ENCODE results near the gene YIPF3. TPM values are rescaled to one million over a fixed set of nuclear protein-coding genes. Genes with fewer than 3 reads are reported as not detected.
"Not testable (repeated sequence)": the region's sequence is repeated elsewhere in the genome, so short reads cannot be mapped to it uniquely, and the experiment has no call there.

The YIPF3 gene
- polyA plus RNA-seq, 1 donor from 2014 or later: 244 TPM

DNA sequence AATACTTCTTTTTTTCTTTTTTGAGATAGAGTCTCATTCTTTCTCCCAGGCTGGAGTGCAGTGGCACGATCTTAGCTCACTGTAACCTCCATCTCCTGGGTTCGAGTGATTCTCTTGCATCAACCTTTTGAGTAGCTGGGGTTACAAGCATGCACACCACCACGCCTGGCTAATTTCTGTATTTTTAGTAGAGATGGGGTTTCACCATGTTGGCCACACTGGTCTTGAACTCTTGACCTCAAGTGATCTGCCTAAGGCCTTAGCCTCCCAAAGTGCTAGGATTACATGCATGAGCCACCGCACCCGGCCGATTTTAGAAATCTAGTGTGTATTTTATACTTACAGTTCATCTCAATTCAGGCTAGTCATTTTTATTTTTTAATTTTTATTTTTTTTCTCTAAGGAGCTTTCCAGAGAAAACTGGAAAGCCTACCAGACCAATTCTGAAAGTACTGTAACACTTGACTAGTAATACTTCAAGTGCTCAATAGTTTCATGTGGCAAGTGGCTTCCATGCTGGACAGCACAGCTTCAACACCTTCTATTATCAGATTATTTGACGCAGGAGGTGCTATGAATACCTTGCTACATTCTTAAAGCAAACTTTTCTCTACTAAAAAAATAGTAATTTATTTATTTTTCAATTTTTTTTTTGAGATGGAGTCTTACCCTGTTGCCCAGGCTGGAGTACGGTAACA lies 25.2 kb upstream of the YIPF3 start:
- Histone ChIP-seq H3F3A (ENCODE audit: insufficient read depth, low read length, poor library complexity, severe bottlenecking) (no peaks in the 10 kb centered on the region), H3K4me3 (ENCODE audit: low read length) (no peak overlapping the region), H3K9me3 (ENCODE audit: low read length) (no peaks in the 10 kb centered on the region), H2AFZ (ENCODE audit: low read depth, low read length) (no peak overlapping the region), H3K79me2 (replicated peaks; ENCODE audit: insufficient read depth, low read length) (no peaks in the 10 kb centered on the region), H4K20me1 (ENCODE audit: insufficient read depth) (no peaks in the 10 kb centered on the region), H3K9ac (ENCODE audit: low read length) (no peak overlapping the region), H3K27ac (ENCODE audit: low read length) (no peak overlapping the region), H3K36me3 (ENCODE audit: insufficient read depth, low read length) (no peaks in the 10 kb centered on the region), H3K9me2 (ENCODE audit: insufficient read depth, low read length) (no peaks in the 10 kb centered on the region), H3K27me3 (ENCODE audit: insufficient read depth, low read depth, low read length) (no peaks in the 10 kb centered on the region), H3K4me2 (ENCODE audit: low read length) (no peak overlapping the region)
- TF ChIP-seq POLR2AphosphoS5 (IDR thresholded peaks at IDR 0.05) (no peak), SMC3 (conservative IDR thresholded peaks at IDR 0.05; ENCODE audit: poor library complexity) (no peak)

DNA sequence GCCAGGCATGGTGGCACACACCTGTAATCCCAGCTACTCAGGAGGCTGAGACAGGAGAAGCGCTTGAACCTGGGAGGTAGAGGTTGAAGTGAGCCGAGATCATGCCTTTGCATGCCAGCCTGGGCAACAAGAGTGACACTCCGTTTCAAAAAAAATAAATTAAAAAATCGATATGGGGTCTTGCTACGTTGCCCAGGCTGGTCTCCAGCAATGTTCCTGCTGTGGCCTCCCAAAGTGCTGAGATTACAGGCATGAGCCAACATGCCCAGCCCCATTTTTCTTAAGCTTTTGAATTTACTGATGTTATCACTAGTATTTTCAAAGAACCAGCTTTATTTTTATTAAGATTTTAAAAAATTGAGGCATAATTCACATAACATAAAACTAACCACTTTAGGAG lies 23.8 kb upstream of the YIPF3 start:
- Histone ChIP-seq H3K79me2 (replicated peaks; ENCODE audit: insufficient read depth, low read length) (no peaks in the 10 kb centered on the region), H3K4me2 (ENCODE audit: low read length) (no peak overlapping the region), H3K36me3 (ENCODE audit: insufficient read depth, low read length) (no peaks in the 10 kb centered on the region), H3K4me3 (ENCODE audit: low read length) (no peak overlapping the region), H3F3A (ENCODE audit: insufficient read depth, low read length, poor library complexity, severe bottlenecking) (no peaks in the 10 kb centered on the region), H3K27me3 (ENCODE audit: insufficient read depth, low read depth, low read length) (no peaks in the 10 kb centered on the region), H4K20me1 (ENCODE audit: insufficient read depth) (no peaks in the 10 kb centered on the region), H3K27ac (ENCODE audit: low read length) (no peak overlapping the region), H3K9ac (ENCODE audit: low read length) (no peak overlapping the region), H3K9me2 (ENCODE audit: insufficient read depth, low read length) (no peaks in the 10 kb centered on the region), H2AFZ (ENCODE audit: low read depth, low read length) (no peak overlapping the region), H3K9me3 (ENCODE audit: low read length) (no peaks in the 10 kb centered on the region)
- TF ChIP-seq SMC3 (conservative IDR thresholded peaks at IDR 0.05; ENCODE audit: poor library complexity) (no peak), MXI1 (conservative IDR thresholded peaks at IDR 0.05; ENCODE audit: poor library complexity, severe bottlenecking) (no peak), RAD21 (conservative IDR thresholded peaks at IDR 0.05) (no peak), POLR2AphosphoS5 (IDR thresholded peaks at IDR 0.05) (no peak)

DNA sequence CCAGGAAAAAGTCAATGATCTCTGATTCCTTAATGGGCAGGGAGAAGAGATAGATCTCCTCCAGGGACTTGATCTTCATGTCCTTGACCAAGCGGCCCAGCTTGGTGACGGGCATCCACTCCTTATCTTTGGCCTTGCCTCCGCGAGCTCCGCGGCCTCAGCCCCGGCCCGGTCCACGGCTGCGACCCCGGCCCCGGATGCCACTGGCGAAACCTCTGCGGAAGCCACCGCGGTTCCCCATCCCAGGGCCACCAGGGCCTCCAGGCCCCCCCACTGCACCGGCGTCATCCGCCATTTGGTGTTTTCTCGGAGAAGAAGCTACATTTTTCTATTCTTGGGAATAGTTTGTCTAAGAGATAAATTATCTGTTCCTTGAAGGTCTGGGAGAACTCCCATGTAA lies 22.7 kb upstream of the YIPF3 start:
- not testable (repeated sequence) for H3F3A ChIP-seq (ENCODE audit: insufficient read depth, low read length, poor library complexity, severe bottlenecking); H3K27me3 ChIP-seq (ENCODE audit: insufficient read depth, low read depth, low read length); H4K20me1 ChIP-seq (ENCODE audit: insufficient read depth); H3K9ac ChIP-seq (ENCODE audit: low read length); H3K27ac ChIP-seq (ENCODE audit: low read length); H3K9me2 ChIP-seq (ENCODE audit: insufficient read depth, low read length); H3K9me3 ChIP-seq (ENCODE audit: low read length); H3K4me3 ChIP-seq (ENCODE audit: low read length); H3K79me2 ChIP-seq (replicated peaks; ENCODE audit: insufficient read depth, low read length); H3K4me2 ChIP-seq (ENCODE audit: low read length); H3K36me3 ChIP-seq (ENCODE audit: insufficient read depth, low read length); H2AFZ ChIP-seq (ENCODE audit: low read depth, low read length)

DNA sequence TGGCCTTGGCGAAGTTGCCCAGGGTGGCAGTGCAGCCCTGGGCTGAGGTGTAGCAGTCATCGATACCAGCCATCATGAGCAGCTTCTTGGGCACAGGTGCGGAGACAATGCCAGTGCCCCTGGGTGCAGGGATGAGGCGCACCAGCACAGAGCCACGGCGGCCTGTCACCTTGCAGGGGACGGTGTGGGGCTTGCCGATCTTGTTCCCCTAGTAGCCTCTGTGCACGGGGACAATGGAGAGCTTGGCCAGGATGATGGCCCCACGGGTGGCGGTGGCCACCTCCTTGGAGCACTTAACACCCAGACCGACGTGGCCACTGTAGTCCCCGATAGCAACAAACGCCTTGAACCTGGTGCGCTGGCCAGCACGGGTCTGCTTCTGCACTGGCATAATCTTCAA lies 22.3 kb upstream of the YIPF3 start:
- not testable (repeated sequence) for H2AFZ ChIP-seq (ENCODE audit: low read depth, low read length); H3K9ac ChIP-seq (ENCODE audit: low read length); H4K20me1 ChIP-seq (ENCODE audit: insufficient read depth); H3K9me3 ChIP-seq (ENCODE audit: low read length); H3K36me3 ChIP-seq (ENCODE audit: insufficient read depth, low read length); H3K27ac ChIP-seq (ENCODE audit: low read length); H3F3A ChIP-seq (ENCODE audit: insufficient read depth, low read length, poor library complexity, severe bottlenecking); H3K27me3 ChIP-seq (ENCODE audit: insufficient read depth, low read depth, low read length); H3K9me2 ChIP-seq (ENCODE audit: insufficient read depth, low read length); H3K4me3 ChIP-seq (ENCODE audit: low read length); H3K79me2 ChIP-seq (replicated peaks; ENCODE audit: insufficient read depth, low read length); H3K4me2 ChIP-seq (ENCODE audit: low read length)

DNA sequence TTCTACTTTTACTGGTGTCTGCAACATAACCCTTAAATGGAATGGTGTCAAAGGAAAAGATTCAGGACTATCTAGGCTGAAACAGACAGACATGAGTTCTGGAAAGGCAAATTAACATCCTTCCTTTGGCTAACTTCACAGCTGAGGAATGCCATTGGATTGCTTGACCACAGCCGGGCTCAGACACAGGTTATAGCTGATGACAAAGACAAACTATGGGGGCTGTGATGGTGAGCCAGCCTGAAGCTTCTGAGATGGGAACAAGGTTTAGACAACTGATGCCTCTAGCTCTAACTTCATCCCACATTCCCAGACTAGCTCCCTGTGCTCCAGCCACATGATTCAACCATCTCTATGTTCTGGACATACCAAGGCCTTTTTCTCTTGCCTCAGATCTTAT lies 15.5 kb upstream of the YIPF3 start:
- Histone ChIP-seq H3K9ac (ENCODE audit: low read length) (no peak overlapping the region), H3K79me2 (replicated peaks; ENCODE audit: insufficient read depth, low read length) (no peaks in the 10 kb centered on the region), H3K9me3 (ENCODE audit: low read length) (no peaks in the 10 kb centered on the region), H3K27ac (ENCODE audit: low read length) (no peak overlapping the region), H3F3A (ENCODE audit: insufficient read depth, low read length, poor library complexity, severe bottlenecking) (no peaks in the 10 kb centered on the region), H3K36me3 (ENCODE audit: insufficient read depth, low read length) (no peaks in the 10 kb centered on the region), H4K20me1 (ENCODE audit: insufficient read depth) (no peaks in the 10 kb centered on the region), H3K4me2 (ENCODE audit: low read length) (no peak overlapping the region), H2AFZ (ENCODE audit: low read depth, low read length) (no peak overlapping the region), H3K27me3 (ENCODE audit: insufficient read depth, low read depth, low read length) (no peaks in the 10 kb centered on the region), H3K9me2 (ENCODE audit: insufficient read depth, low read length) (no peaks in the 10 kb centered on the region), H3K4me3 (ENCODE audit: low read length) (no peak overlapping the region)
- TF ChIP-seq MXI1 (conservative IDR thresholded peaks at IDR 0.05; ENCODE audit: poor library complexity, severe bottlenecking): no peak
- TF ChIP-seq SMC3 (conservative IDR thresholded peaks at IDR 0.05; ENCODE audit: poor library complexity): no peak
- no peak for TF ChIP-seq TAF1 (IDR thresholded peaks at IDR 0.05; ENCODE audit: low read depth)
- no peak for TF ChIP-seq EZH2 (IDR thresholded peaks at IDR 0.05; ENCODE audit: borderline replicate concordance, insufficient read depth, low read length, poor library complexity, severe bottlenecking)
- TF ChIP-seq POLR2AphosphoS5 (IDR thresholded peaks at IDR 0.05): no peak
- TF ChIP-seq, protein P1, sequence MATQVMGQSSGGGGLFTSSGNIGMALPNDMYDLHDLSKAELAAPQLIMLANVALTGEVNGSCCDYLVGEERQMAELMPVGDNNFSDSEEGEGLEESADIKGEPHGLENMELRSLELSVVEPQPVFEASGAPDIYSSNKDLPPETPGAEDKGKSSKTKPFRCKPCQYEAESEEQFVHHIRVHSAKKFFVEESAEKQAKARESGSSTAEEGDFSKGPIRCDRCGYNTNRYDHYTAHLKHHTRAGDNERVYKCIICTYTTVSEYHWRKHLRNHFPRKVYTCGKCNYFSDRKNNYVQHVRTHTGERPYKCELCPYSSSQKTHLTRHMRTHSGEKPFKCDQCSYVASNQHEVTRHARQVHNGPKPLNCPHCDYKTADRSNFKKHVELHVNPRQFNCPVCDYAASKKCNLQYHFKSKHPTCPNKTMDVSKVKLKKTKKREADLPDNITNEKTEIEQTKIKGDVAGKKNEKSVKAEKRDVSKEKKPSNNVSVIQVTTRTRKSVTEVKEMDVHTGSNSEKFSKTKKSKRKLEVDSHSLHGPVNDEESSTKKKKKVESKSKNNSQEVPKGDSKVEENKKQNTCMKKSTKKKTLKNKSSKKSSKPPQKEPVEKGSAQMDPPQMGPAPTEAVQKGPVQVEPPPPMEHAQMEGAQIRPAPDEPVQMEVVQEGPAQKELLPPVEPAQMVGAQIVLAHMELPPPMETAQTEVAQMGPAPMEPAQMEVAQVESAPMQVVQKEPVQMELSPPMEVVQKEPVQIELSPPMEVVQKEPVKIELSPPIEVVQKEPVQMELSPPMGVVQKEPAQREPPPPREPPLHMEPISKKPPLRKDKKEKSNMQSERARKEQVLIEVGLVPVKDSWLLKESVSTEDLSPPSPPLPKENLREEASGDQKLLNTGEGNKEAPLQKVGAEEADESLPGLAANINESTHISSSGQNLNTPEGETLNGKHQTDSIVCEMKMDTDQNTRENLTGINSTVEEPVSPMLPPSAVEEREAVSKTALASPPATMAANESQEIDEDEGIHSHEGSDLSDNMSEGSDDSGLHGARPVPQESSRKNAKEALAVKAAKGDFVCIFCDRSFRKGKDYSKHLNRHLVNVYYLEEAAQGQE (IDR thresholded peaks at IDR 0.05; ENCODE audit: borderline replicate concordance): no peak
- no peak for TF ChIP-seq EP300 (conservative IDR thresholded peaks at IDR 0.05; ENCODE audit: poor library complexity, severe bottlenecking)
- TF ChIP-seq RAD21 (conservative IDR thresholded peaks at IDR 0.05): no peak
- TF ChIP-seq, protein P2, sequence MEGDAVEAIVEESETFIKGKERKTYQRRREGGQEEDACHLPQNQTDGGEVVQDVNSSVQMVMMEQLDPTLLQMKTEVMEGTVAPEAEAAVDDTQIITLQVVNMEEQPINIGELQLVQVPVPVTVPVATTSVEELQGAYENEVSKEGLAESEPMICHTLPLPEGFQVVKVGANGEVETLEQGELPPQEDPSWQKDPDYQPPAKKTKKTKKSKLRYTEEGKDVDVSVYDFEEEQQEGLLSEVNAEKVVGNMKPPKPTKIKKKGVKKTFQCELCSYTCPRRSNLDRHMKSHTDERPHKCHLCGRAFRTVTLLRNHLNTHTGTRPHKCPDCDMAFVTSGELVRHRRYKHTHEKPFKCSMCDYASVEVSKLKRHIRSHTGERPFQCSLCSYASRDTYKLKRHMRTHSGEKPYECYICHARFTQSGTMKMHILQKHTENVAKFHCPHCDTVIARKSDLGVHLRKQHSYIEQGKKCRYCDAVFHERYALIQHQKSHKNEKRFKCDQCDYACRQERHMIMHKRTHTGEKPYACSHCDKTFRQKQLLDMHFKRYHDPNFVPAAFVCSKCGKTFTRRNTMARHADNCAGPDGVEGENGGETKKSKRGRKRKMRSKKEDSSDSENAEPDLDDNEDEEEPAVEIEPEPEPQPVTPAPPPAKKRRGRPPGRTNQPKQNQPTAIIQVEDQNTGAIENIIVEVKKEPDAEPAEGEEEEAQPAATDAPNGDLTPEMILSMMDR (IDR thresholded peaks at IDR 0.05; ENCODE audit: poor library complexity, severe bottlenecking): no peak

All from neural cell (in vitro differentiated cells).